ENCODE results near the gene XRN1.

- TF ChIP-seq POLR2A (IDR thresholded peaks at IDR 0.05; ENCODE audit: low read length) (no peak), GATA1 (IDR thresholded peaks at IDR 0.05; ENCODE audit: low read depth, low read length) (no peak)
Measured at GRCh38 chr3:142444343-142444742, 3.5 kb downstream of the XRN1 start.
